ENCODE data around the gene KICS2. TPM values are rescaled to one million over a fixed set of nuclear protein-coding genes. Genes with fewer than 3 reads are reported as not detected.

Gene KICS2
- total RNA-seq, 1 donor from 2014 or later, result 6.0 TPM

GRCh38 chr12:64243809-64244208, 21.7 kb upstream of the KICS2 start:
- Mint-ChIP-seq H3K4me1 (ENCODE audit: unreplicated experiment) (no peaks in the 10 kb centered on the region), H3K4me3 (no peak overlapping the region), H3K27ac (no peak overlapping the region), H3K36me3 (no peaks in the 10 kb centered on the region), H3K27me3 (no peaks in the 10 kb centered on the region), H3K9me3 (no peaks in the 10 kb centered on the region)
- no peak for DNase-seq (ENCODE audit: extremely low spot score, unreplicated experiment)
- TF ChIP-seq, protein P1, sequence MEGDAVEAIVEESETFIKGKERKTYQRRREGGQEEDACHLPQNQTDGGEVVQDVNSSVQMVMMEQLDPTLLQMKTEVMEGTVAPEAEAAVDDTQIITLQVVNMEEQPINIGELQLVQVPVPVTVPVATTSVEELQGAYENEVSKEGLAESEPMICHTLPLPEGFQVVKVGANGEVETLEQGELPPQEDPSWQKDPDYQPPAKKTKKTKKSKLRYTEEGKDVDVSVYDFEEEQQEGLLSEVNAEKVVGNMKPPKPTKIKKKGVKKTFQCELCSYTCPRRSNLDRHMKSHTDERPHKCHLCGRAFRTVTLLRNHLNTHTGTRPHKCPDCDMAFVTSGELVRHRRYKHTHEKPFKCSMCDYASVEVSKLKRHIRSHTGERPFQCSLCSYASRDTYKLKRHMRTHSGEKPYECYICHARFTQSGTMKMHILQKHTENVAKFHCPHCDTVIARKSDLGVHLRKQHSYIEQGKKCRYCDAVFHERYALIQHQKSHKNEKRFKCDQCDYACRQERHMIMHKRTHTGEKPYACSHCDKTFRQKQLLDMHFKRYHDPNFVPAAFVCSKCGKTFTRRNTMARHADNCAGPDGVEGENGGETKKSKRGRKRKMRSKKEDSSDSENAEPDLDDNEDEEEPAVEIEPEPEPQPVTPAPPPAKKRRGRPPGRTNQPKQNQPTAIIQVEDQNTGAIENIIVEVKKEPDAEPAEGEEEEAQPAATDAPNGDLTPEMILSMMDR (conservative IDR thresholded peaks at IDR 0.05), result no peak

DNA sequence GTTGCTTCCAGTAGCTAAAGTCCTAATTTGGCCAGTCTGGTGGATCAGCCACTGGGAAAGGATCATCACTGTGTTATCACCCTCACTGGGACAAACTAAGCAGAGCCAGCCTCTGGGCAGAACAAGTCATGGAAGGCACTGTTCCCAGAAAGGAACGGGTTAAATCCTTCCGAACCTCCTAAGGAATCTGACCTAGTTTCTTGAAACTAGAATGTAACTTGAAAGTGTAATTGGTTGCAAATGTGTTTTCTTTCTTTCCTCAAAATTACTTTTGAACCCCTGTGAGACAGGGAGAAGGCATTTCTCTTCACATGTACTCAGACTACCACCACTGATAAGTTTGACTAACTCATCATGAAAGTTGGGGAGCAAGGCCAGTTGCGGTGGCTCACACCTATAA, 18.7 kb upstream of the KICS2 start:
- peaks cover 5% of the 10 kb centered on the region for H3K4me1 Mint-ChIP-seq (ENCODE audit: unreplicated experiment)
- no peaks in the 10 kb centered on the region for H3K36me3 Mint-ChIP-seq
- H3K27ac Mint-ChIP-seq, result no peak overlapping the region
- no peak overlapping the region for H3K4me3 Mint-ChIP-seq
- no peak for DNase-seq (ENCODE audit: extremely low spot score, unreplicated experiment)
- H3K27me3 Mint-ChIP-seq, result no peaks in the 10 kb centered on the region
- TF ChIP-seq, protein P1 (conservative IDR thresholded peaks at IDR 0.05), result no peak
- no peaks in the 10 kb centered on the region for H3K9me3 Mint-ChIP-seq

DNA sequence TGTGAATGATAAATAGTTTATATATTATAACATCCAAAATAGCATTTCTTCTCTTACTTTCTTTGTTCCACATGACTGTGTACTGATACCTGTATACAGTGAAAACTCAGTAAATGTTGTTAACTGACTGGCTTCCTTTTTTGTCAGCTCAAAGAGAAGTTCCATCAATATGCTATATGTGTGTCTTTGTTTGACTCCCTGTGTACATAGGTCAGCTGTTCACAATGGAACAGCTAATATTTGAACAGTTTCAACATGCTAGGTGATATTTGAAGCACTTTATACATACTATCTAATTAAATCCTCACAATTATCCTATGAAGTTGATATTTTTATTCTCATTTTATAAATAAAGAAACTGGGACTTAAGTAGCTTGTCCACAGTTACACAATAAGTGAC, 15.3 kb upstream of the KICS2 start:
- peaks cover 5% of the 10 kb centered on the region for H3K4me1 Mint-ChIP-seq (ENCODE audit: unreplicated experiment)
- H3K27me3 Mint-ChIP-seq, result no peaks in the 10 kb centered on the region
- DNase-seq (ENCODE audit: extremely low spot score, unreplicated experiment), result no peak
- H3K36me3 Mint-ChIP-seq, result no peaks in the 10 kb centered on the region
- H3K27ac Mint-ChIP-seq, result no peak overlapping the region
- H3K9me3 Mint-ChIP-seq, result no peaks in the 10 kb centered on the region
- TF ChIP-seq, protein P1 (conservative IDR thresholded peaks at IDR 0.05), result no peak
- H3K4me3 Mint-ChIP-seq, result no peak overlapping the region

- H3K9me3 Mint-ChIP-seq, result no peaks in the 10 kb centered on the region
- no peak for DNase-seq (ENCODE audit: extremely low spot score, unreplicated experiment)
- no peaks in the 10 kb centered on the region for H3K27me3 Mint-ChIP-seq
- H3K27ac Mint-ChIP-seq, result no peak overlapping the region
- TF ChIP-seq, protein P1 (conservative IDR thresholded peaks at IDR 0.05), result no peak
- no peak overlapping the region for H3K4me3 Mint-ChIP-seq
- peaks cover 5% of the 10 kb centered on the region for H3K4me1 Mint-ChIP-seq (ENCODE audit: unreplicated experiment)
- no peaks in the 10 kb centered on the region for H3K36me3 Mint-ChIP-seq
Measured at GRCh38 chr12:64236549-64236948, 14.5 kb upstream of the KICS2 start.

DNA sequence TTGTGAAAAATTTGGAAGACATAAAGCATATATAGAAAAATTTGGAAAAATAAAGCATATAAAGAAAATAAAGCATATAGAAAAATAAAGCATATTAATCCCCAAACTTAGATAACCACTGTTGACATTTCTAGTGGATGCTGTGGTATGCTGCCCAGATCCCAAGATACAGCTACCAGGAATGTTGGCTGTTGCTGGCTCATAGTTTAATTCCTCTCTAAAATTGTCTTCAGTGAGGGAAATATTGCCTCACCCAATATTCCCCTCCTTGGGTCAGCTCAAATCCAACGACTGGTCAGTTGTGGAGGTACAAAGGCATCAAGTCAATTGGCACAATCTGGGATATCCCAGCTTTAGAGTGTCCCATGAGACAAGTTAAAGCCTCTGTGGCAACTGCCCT, 10.1 kb upstream of the KICS2 start:
- DNase-seq (ENCODE audit: extremely low spot score, unreplicated experiment), result no peak
- peaks cover 4% of the 10 kb centered on the region for H3K4me1 Mint-ChIP-seq (ENCODE audit: unreplicated experiment)
- H3K4me3 Mint-ChIP-seq, result no peak overlapping the region
- H3K27ac Mint-ChIP-seq, result no peak overlapping the region
- H3K36me3 Mint-ChIP-seq, result no peaks in the 10 kb centered on the region
- TF ChIP-seq, protein P1 (conservative IDR thresholded peaks at IDR 0.05), result no peak
- H3K27me3 Mint-ChIP-seq, result no peaks in the 10 kb centered on the region
- H3K9me3 Mint-ChIP-seq, result no peaks in the 10 kb centered on the region

- H3K4me1 Mint-ChIP-seq (ENCODE audit: unreplicated experiment), result no peaks in the 10 kb centered on the region
- no peak overlapping the region for H3K4me3 Mint-ChIP-seq
- no peaks in the 10 kb centered on the region for H3K36me3 Mint-ChIP-seq
- H3K9me3 Mint-ChIP-seq, result no peaks in the 10 kb centered on the region
- TF ChIP-seq, protein P1 (conservative IDR thresholded peaks at IDR 0.05), result no peak
- H3K27ac Mint-ChIP-seq, result no peak overlapping the region
- DNase-seq (ENCODE audit: extremely low spot score, unreplicated experiment), result no peak
- peaks cover 4% of the 10 kb centered on the region for H3K27me3 Mint-ChIP-seq
Measured at GRCh38 chr12:64229796-64230195, 7.7 kb upstream of the KICS2 start.

All from type B pancreatic cell (in vitro differentiated cells).